Measurements from ENCODE around the gene TNS3. TPM values are rescaled to one million over a fixed set of nuclear protein-coding genes. Genes with fewer than 3 reads are reported as not detected.

The TNS3 gene
- total RNA-seq, 2 experiments from 2014 or later, result 0.11 TPM

DNA sequence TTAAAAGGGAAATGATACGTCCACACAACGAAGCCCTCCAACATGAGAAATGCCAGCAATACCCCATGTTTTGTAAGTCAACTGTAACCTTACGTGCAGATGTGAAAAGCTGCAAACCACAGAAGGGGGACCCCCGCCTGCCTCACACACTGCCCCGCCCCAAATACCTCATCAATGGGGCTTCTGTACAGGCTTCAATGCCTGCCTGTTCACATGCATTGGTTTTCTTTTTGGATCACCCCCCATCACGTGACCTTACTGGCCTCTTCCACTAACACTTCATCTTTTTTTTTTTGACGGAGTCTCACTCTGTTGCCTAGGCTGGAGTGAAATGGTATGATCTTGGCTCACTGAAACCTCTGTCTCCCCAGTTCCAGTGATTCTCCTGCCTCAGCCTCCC, 224.0 kb downstream of the TNS3 start:
- CTCF ChIA-PET, result no interaction called here
- POLR2A ChIA-PET, result no interaction called here
- intact Hi-C loops (cut with DNase I, micrococcal nuclease), result no loop called here
- no peaks in the 10 kb centered on the region for H3K9me3 Mint-ChIP-seq (ENCODE audit: low read depth)
- peaks cover 2% of the 10 kb centered on the region for H3K27me3 Mint-ChIP-seq
- no peak overlapping the region for H3K27ac Mint-ChIP-seq
- ATAC-seq, result no peak
- DNase-seq, result no peak
- H3K36me3 Mint-ChIP-seq (ENCODE audit: low read depth), result no peaks in the 10 kb centered on the region
- H3K4me3 Mint-ChIP-seq, result no peak overlapping the region
- H3K4me1 Mint-ChIP-seq, result no peaks in the 10 kb centered on the region

DNA sequence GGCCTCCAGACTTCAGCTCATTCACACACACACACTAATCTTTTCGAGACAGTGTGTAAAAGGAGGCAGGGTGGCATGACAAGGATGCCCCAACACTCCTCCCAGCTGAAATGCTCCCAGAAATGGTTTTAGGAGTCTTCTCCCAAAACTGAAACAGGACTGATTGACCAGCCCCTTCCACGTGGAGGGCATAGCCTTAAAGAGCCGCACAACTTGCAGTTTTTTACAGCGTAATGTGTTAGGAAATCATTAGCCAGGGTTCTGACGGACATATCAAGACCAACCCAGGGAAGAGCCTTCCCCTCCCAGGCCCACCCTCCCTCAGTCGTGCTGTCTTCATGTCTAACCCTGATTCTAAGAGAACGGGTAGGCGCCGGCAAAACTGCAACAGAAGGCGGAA, 224.6 kb downstream of the TNS3 start:
- POLR2A ChIA-PET, result no interaction called here
- H3K4me1 Mint-ChIP-seq, result no peaks in the 10 kb centered on the region
- no peak overlapping the region for H3K4me3 Mint-ChIP-seq
- H3K9me3 Mint-ChIP-seq (ENCODE audit: low read depth), result no peaks in the 10 kb centered on the region
- intact Hi-C loops (cut with DNase I, micrococcal nuclease), result no loop called here
- H3K27ac Mint-ChIP-seq, result no peak overlapping the region
- DNase-seq (no peak), ATAC-seq (no peak)
- H3K27me3 Mint-ChIP-seq, result peaks cover 2% of the 10 kb centered on the region
- no peaks in the 10 kb centered on the region for H3K36me3 Mint-ChIP-seq (ENCODE audit: low read depth)
- CTCF ChIA-PET, result no interaction called here

DNA sequence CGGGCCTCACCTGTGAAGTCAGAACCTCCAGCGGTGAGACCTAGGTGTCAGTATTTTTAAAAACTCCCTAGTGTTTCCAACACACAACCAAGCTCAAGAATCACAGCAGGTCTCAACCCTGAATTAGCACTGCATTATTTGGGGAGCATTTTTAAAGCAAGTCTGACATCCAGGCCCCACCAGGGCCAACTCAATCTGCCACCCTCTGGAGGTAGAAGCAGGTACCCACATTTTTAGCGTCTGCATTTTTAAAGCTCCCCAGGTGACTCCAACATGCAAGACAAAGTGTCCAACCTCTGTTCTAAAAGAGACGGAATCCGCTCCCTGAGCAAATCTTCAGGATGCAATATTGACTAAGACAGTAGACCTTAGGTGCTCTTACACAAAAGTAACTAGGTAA, 225.7 kb downstream of the TNS3 start:
- intact Hi-C loops (cut with DNase I, micrococcal nuclease), result no loop called here
- CTCF ChIA-PET, result interaction anchor here (0.7 kb wide), 1 partner anchor 50 kb away, joined by 4 read pairs; no protein-coding TSS in a partner anchor

DNA sequence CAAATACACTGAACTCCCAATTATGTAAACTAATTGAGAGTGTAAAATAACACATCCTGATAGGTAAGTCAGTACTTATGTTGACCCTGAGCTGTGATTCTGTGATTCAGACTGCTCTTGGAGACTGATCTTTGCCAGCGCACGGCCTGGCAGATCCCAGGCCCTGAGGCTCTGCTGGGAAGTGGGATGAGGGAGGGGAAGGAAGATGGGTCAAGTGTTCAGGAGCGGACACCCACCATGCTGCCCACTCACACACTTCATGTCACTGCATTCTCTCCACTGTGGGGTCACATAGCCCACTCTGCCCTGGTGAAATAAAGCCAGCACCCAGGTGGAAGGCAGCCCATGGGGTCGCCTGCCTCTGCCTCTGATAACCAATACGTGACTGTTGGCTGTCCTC, 226.2 kb downstream of the TNS3 start:
- Mint-ChIP-seq H3K27me3 (peaks cover 2% of the 10 kb centered on the region), H3K4me3 (no peak overlapping the region), H3K4me1 (no peaks in the 10 kb centered on the region), H3K27ac (no peak overlapping the region), H3K36me3 (ENCODE audit: low read depth) (no peaks in the 10 kb centered on the region), H3K9me3 (ENCODE audit: low read depth) (no peaks in the 10 kb centered on the region)
- ChIA-PET CTCF (interaction anchor here (0.6 to 0.7 kb wide), 2 partner anchors 49 to 278 kb away, joined by 3 to 4 read pairs; no protein-coding TSS in a partner anchor), POLR2A (no interaction called here)
- intact Hi-C loops (cut with DNase I, micrococcal nuclease), result no loop called here
- no peak for ATAC-seq
- no peak for DNase-seq

More for the DNA sequence above, 225.7 kb downstream of the TNS3 start:
- DNase-seq, result no peak
- no peak for ATAC-seq
- no peaks in the 10 kb centered on the region for H3K4me1 Mint-ChIP-seq
- H3K27ac Mint-ChIP-seq, result no peak overlapping the region
- no peak overlapping the region for H3K4me3 Mint-ChIP-seq
- no peaks in the 10 kb centered on the region for H3K36me3 Mint-ChIP-seq (ENCODE audit: low read depth)
- POLR2A ChIA-PET, result no interaction called here
- peaks cover 2% of the 10 kb centered on the region for H3K27me3 Mint-ChIP-seq
- H3K9me3 Mint-ChIP-seq (ENCODE audit: low read depth), result no peaks in the 10 kb centered on the region

DNA sequence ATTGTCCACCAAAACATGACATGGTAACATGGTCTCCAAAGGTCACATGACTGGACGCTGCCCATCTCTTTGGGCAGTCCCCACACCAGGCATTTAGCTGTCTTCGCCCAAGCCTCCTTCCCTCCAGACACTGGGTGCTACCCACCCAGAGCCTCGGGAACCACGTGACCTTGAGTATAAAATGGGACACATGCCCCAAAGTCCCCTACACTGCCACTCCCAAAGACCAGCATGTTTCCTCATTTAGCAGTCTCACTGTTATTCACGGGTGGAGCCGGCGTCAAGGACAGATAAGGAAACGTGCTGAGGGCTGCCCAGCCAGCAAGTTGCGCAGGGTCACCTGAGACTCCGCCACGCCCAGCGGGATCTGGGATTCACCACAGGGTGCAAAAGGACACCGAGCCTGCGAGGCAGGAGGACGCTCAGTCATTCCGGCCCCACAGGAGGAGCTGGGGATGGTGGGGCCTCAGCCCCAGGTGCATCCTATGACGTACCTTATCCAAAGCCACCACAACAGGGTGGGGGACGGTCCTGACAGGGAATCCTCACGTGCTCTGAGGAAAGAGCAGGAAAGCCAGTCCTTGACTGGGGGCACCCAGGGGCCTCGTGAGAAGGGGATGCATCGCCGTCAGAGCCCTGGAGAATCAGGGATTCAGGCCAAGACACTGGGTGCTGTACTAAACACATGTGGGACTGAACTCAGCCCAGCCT, 226.9 kb downstream of the TNS3 start:
- no peak overlapping the region for H3K27ac Mint-ChIP-seq
- H3K4me1 Mint-ChIP-seq, result no peaks in the 10 kb centered on the region
- H3K9me3 Mint-ChIP-seq (ENCODE audit: low read depth), result no peaks in the 10 kb centered on the region
- ATAC-seq (no peak), DNase-seq (no peak)
- no peaks in the 10 kb centered on the region for H3K36me3 Mint-ChIP-seq (ENCODE audit: low read depth)
- H3K27me3 Mint-ChIP-seq, result peaks cover 2% of the 10 kb centered on the region
- CTCF ChIA-PET, result no interaction called here
- H3K4me3 Mint-ChIP-seq, result no peak overlapping the region
- intact Hi-C loops (cut with DNase I, micrococcal nuclease), result no loop called here
- POLR2A ChIA-PET, result no interaction called here

DNA sequence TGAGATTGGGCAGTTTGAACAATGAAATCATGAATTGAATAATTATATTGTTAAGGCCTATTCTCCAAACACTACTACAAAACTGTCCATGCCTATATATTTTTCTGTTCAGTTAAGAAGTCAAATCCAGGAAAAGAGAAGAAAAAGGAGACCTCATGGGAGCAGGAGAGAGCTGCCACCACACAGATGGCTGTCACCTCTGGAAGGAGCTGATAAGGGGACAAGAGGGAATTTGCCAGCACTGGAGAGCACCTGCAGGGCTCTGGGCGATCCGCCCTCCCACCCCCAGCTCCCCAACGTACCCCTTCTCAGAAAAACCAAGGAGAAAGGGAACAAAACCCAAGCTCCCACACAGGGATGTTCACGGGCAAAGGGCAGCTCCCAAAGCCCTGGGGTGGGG, 227.8 kb downstream of the TNS3 start:
- peaks cover 2% of the 10 kb centered on the region for H3K27me3 Mint-ChIP-seq
- no peak for DNase-seq
- no peaks in the 10 kb centered on the region for H3K4me1 Mint-ChIP-seq
- no peaks in the 10 kb centered on the region for H3K36me3 Mint-ChIP-seq (ENCODE audit: low read depth)
- no peak overlapping the region for H3K27ac Mint-ChIP-seq
- H3K9me3 Mint-ChIP-seq (ENCODE audit: low read depth), result no peaks in the 10 kb centered on the region
- ChIA-PET POLR2A (no interaction called here), CTCF (no interaction called here)
- no peak for ATAC-seq
- H3K4me3 Mint-ChIP-seq, result no peak overlapping the region
- intact Hi-C loops (cut with DNase I, micrococcal nuclease), result no loop called here

DNA sequence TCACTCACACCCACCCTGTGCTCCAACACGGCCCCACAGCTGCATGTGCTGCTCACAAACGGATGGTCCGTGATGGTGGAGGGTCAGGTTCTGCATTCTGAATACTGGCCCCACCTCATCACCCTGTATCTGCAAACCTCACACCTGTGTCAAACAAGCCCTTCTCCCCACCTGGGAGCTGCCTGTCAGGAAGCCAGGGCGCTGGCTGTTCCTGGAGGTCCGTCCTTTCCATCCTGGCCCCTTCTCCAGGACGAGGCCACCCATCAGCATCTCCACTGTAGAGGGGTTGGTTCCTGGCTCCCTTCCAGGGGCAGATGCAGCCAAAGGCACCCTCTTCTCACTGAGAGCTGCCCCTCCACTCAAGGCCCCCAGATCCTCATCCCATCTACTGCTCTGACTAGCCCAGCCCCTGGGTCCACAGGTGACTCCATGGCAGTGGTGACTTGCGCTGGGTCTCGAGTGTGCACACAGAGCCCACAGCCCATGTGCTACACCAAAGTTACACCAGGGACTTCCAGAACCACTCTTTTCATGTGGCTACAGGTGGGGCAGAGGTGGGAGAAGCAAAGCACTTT, 229.4 kb downstream of the TNS3 start:
- ATAC-seq, result no peak
- Mint-ChIP-seq H3K4me3 (no peak overlapping the region), H3K4me1 (no peaks in the 10 kb centered on the region), H3K36me3 (ENCODE audit: low read depth) (no peaks in the 10 kb centered on the region), H3K27ac (no peak overlapping the region), H3K9me3 (ENCODE audit: low read depth) (no peaks in the 10 kb centered on the region), H3K27me3 (peaks cover 2% of the 10 kb centered on the region)
- DNase-seq, result no peak
- POLR2A ChIA-PET, result no interaction called here
- intact Hi-C loops (cut with DNase I, micrococcal nuclease), result no loop called here
- CTCF ChIA-PET, result no interaction called here

DNA sequence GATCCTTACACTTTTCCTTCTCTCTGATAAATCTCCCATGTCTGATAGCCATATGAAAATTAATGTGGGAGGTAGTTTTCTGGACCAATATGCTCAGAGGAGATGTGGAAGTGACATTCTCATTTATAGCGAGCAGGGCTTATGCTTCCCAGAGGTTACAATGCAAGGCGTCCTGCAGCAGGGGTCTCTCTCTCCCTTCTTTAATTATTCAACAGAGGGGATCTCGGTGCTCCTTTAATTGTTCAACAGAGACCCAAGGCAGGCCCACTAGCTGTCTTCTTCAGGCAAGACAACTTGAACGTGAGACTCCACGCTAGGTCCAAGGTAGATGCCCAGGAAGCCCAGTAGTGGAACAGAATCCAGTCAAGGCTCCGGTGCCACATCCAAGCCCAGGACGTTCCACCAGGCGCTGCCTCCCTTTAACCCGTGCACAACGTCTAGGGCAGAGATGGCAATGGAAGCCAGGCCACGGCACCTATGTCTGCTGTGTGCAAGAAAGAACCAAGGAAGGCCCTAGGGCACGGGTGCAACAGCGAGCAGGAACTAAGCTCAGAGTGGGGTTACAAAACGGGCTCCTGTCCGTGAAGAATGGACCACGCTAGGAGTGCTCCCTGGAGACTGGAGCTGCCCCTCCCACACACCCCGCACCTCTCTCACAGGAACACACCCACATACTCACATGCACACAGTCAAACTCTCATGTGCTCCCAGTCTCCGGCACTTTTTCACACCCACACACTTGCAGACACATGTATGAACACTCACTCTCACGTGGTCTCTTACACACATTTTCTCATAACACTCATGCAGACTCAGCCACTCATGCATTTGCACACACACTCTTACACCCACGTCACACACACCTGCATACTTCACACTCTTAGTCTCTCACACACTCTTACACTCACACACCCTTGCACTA, 230.4 kb downstream of the TNS3 start:
- Mint-ChIP-seq H3K4me3 (no peak overlapping the region), H3K4me1 (no peaks in the 10 kb centered on the region), H3K27me3 (peaks cover 2% of the 10 kb centered on the region), H3K27ac (no peak overlapping the region), H3K36me3 (ENCODE audit: low read depth) (no peaks in the 10 kb centered on the region), H3K9me3 (ENCODE audit: low read depth) (no peaks in the 10 kb centered on the region)
- ATAC-seq, result no peak
- DNase-seq, result no peak
- CTCF ChIA-PET, result no interaction called here
- intact Hi-C loops (cut with DNase I, micrococcal nuclease), result no loop called here
- POLR2A ChIA-PET, result no interaction called here

DNA sequence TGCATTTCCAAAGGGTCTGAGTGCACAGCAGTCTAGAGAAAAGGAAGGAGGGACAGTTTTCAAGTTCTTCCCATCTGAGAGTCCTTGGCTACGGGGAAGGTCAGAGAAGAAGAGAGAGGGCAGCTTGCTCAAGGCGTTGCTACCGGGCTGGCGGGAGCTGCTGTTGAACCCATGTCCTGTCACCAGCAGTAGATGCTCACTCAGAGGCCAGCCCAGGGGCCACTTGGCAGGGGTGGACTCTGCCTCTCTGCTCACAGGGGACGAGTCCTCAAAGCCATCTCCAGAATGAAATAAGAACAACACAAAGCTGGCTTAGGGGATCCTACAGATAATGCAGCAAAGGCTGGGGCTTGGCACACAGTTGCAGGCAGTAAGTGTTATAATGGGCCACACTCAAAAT, 231.5 kb downstream of the TNS3 start:
- no peak overlapping the region for H3K4me3 Mint-ChIP-seq
- H3K9me3 Mint-ChIP-seq (ENCODE audit: low read depth), result no peaks in the 10 kb centered on the region
- H3K27me3 Mint-ChIP-seq, result peaks cover 2% of the 10 kb centered on the region
- no peak for ATAC-seq
- intact Hi-C loops (cut with DNase I, micrococcal nuclease), result no loop called here
- ChIA-PET POLR2A (no interaction called here), CTCF (no interaction called here)
- no peaks in the 10 kb centered on the region for H3K4me1 Mint-ChIP-seq
- no peaks in the 10 kb centered on the region for H3K36me3 Mint-ChIP-seq (ENCODE audit: low read depth)
- no peak overlapping the region for H3K27ac Mint-ChIP-seq
- no peak for DNase-seq

DNA sequence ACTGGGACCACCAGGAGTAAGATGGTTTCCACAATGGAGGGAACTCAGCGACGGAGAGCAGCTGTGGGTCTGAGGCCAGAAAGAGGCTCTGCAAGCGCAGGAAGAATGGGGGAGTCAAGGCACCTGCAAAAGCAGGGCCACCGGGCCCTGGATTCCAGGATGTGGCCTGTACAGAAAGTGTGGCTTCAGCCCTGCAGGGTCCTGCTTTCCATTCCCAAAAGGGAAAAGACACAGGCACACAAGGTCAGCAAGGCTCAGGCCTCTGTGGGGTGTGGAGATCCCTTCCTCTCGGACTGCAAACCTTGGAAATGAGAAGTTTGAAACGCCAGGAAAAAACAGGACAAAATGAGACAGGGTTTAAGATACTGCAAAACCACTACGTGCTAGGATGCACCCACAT, 232.5 kb downstream of the TNS3 start:
- intact Hi-C loops (cut with DNase I, micrococcal nuclease), result no loop called here
- no peak for ATAC-seq
- H3K4me1 Mint-ChIP-seq, result no peaks in the 10 kb centered on the region
- CTCF ChIA-PET, result no interaction called here
- H3K27me3 Mint-ChIP-seq, result peaks cover 2% of the 10 kb centered on the region
- POLR2A ChIA-PET, result no interaction called here
- H3K27ac Mint-ChIP-seq, result no peak overlapping the region
- DNase-seq, result no peak
- no peaks in the 10 kb centered on the region for H3K9me3 Mint-ChIP-seq (ENCODE audit: low read depth)
- H3K4me3 Mint-ChIP-seq, result no peak overlapping the region
- H3K36me3 Mint-ChIP-seq (ENCODE audit: low read depth), result no peaks in the 10 kb centered on the region

DNA sequence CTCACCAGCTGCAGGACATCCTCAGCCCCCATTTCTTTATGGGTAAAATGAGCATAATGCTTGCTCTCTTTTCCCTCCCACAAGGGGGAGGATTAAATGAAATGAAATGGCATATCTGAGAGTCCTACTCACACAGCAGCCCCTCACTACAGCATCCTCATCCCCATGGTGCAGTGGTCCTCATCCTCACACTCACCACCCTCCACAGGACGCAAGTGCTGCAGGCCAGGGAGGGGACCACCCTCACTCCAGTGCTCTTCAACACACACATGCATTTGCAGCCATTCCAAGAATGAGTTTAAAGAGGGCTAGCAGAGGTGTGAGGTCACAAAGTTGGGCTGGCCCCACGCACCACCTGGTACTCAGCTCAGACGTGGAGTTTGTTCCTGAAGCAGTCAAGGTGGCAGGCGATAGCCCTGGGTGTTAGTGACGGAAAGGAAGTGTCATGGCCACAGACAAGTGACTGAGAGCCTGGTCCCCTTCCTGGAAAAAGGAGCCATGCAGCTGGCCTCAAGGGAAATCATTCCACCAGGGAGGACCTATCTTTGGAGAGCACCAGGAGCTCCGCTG, 234.0 kb downstream of the TNS3 start:
- Mint-ChIP-seq H3K36me3 (ENCODE audit: low read depth) (no peaks in the 10 kb centered on the region), H3K4me3 (no peak overlapping the region), H3K27me3 (no peaks in the 10 kb centered on the region), H3K27ac (no peak overlapping the region), H3K4me1 (no peaks in the 10 kb centered on the region), H3K9me3 (ENCODE audit: low read depth) (no peaks in the 10 kb centered on the region)
- DNase-seq (no peak), ATAC-seq (no peak)
- CTCF ChIA-PET, result no interaction called here
- POLR2A ChIA-PET, result no interaction called here
- intact Hi-C loops (cut with DNase I, micrococcal nuclease), result loop anchor here in 1 of 2 experiments (1.0 kb wide), 1 partner anchor 44 kb away; no protein-coding TSS in a partner anchor

DNA sequence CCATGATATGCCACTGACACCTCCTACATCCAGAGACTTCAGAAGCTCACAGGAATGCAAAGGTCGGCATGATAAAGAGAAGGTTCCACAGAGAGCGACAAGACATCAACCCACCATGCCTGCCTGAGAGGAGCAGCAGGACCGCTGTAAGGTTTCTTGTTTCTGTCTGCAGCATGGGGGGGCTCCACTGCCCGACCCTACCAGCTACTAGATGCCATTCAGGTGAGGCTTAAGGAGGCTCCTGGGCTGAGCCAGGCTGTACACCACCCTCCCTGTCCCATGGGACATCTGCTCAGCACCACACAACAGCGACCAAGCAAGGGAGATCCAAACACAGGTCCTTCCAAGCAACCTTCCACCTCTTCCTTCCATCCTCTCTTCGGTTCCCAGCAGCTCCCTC, 234.6 kb downstream of the TNS3 start:
- intact Hi-C loops (cut with DNase I, micrococcal nuclease), result no loop called here
- Mint-ChIP-seq H3K4me3 (no peak overlapping the region), H3K27me3 (no peaks in the 10 kb centered on the region), H3K36me3 (ENCODE audit: low read depth) (no peaks in the 10 kb centered on the region), H3K4me1 (no peaks in the 10 kb centered on the region), H3K9me3 (ENCODE audit: low read depth) (no peaks in the 10 kb centered on the region), H3K27ac (no peak overlapping the region)
- ChIA-PET CTCF (no interaction called here), POLR2A (no interaction called here)
- no peak for DNase-seq
- ATAC-seq, result no peak
